PC-9 (cell line): ENCODE data around the gene CBFA2T3.

Source experiments
- EZH2 ChIP-seq: fragments of 200-600 bp; sonication (generic); IDR thresholded peaks from 2 replicates; pipeline ENCODE4 v1.8.0; 2017; ENCODE audit warnings: antibody characterized with exemption, low read depth
- TF ChIP-seq, protein P1 (sequence below): fragments of 200-600 bp; sonication (generic); conservative IDR thresholded peaks from 2 replicates; pipeline ENCODE4 v1.6.1; 2017; ENCODE audit warnings: mixed run types, antibody characterized with exemption, mild to moderate bottlenecking, moderate library complexity

DNA sequence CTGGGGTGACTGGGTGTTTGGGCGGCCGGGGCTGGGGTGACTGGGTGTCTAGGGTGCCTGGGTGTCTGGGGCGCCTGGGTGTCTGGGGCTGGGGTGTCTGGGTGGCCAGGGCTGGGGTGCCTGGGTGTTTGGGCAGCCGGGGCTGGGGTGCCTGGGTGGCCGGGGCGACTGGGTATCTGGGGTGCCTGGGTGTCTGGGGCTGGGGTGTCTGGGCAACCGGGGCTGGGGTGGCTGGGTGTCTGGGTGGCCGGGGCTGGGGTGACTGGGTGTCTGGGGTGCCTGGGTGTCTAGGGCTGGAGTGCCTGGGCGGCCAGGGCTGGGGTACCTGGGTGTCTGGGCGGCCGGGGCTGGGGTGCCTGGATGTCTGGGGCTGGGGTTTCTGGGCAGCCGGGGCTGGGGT lies 151.9 kb downstream of the CBFA2T3 start:
- no peak for TF ChIP-seq EZH2
- TF ChIP-seq, protein P1, sequence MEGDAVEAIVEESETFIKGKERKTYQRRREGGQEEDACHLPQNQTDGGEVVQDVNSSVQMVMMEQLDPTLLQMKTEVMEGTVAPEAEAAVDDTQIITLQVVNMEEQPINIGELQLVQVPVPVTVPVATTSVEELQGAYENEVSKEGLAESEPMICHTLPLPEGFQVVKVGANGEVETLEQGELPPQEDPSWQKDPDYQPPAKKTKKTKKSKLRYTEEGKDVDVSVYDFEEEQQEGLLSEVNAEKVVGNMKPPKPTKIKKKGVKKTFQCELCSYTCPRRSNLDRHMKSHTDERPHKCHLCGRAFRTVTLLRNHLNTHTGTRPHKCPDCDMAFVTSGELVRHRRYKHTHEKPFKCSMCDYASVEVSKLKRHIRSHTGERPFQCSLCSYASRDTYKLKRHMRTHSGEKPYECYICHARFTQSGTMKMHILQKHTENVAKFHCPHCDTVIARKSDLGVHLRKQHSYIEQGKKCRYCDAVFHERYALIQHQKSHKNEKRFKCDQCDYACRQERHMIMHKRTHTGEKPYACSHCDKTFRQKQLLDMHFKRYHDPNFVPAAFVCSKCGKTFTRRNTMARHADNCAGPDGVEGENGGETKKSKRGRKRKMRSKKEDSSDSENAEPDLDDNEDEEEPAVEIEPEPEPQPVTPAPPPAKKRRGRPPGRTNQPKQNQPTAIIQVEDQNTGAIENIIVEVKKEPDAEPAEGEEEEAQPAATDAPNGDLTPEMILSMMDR: no peak
